ENCODE measurements around the gene RNF17. TPM values are rescaled to one million over a fixed set of nuclear protein-coding genes. Genes with fewer than 3 reads are reported as not detected.

Gene RNF17
- total and polyA plus RNA-seq, 2 donors (not counting 3 experiments of a cell fraction or from before 2014, with no cell fraction given) = 0.30 TPM; not detected in 1

DNA sequence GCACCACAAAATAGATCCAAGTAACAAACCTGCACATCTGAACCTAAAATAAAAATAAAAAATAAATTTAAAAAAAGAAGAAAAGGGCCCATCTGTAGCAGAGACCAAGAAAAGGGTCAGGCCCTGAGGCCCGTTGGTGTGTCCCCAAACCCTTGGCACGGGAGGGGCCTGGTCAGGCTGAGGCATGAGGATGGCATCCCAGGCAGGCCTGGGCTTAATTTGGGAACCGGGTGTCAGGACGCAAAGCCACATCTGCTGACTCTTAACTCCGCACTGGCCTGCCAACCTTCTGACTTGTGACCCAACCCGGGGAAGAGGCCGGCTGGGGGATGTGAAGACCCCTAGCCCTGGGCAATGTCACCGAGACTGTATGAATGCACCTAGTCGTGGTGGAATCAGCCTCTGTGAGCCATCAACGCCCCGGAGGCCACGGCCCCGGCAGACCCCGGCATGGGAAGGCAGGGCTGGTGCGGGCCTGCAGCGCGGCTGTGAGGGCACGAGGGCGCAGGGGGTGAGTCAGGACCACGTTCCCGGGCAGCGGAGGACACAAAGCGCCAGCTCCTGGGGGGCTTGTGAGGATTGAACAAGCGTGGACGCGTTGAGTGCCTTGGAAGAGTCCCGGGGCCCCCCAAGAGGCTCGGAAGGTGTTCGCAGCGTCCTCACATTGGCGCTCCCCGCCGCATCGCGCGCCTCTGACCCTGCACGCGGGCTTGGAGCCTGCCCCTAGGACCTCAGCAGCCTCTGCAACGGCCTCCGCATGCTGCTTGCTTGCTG is 45.6 kb upstream of the RNF17 start:
- no peak for DNase-seq (ENCODE audit: low read depth, low spot score)
- no peak for FAIRE-seq
- Histone ChIP-seq H2AFZ (ENCODE audit: low read depth, low read length) (no peak overlapping the region), H3K27ac (ENCODE audit: insufficient read depth, low read depth, low read length) (no peak overlapping the region), H3K9ac (replicated peaks; ENCODE audit: extremely low read depth, insufficient read depth, low read length) (no peak overlapping the region), H3K4me2 (ENCODE audit: insufficient read depth, low read length) (no peak overlapping the region), H3K4me1 (ENCODE audit: control insufficient read depth, extremely low read depth, insufficient read depth, low read length) (no peaks in the 10 kb centered on the region), H3K9me1 (replicated peaks; ENCODE audit: control insufficient read depth, extremely low read depth, insufficient read depth, low read length) (no peaks in the 10 kb centered on the region), H3K79me2 (ENCODE audit: control insufficient read depth, insufficient read depth, low read length) (no peaks in the 10 kb centered on the region), H3K9me3 (replicated peaks; ENCODE audit: control insufficient read depth, insufficient read depth, low read length) (no peaks in the 10 kb centered on the region), H3K4me3 (replicated peaks in 1 of 3; ENCODE audit: insufficient read depth in 1 of 3, low read depth in 1 of 3, low read length in 3 of 3) (no peak overlapping the region), H3K36me3 (ENCODE audit: control insufficient read depth in 2 of 2, extremely low read depth in 1 of 2, insufficient read depth in 2 of 2, low read length in 2 of 2) (no peaks in the 10 kb centered on the region), H4K20me1 (replicated peaks; ENCODE audit: control insufficient read depth, extremely low read depth, insufficient read depth, low read length) (no peaks in the 10 kb centered on the region), H3K27me3 (ENCODE audit: control insufficient read depth in 2 of 2, insufficient read depth in 2 of 2, low read length in 2 of 2) (no peaks in the 10 kb centered on the region)
- ChIA-PET POLR2A (no interaction called here), CTCF (no interaction called here)
- TF ChIP-seq POLR2AphosphoS5 (IDR thresholded peaks at IDR 0.05; ENCODE audit: insufficient read depth, low read depth, low read length) (no peak), POLR2A (IDR thresholded peaks at IDR 0.05; ENCODE audit: low read depth, low read length) (no peak), EZH2 (IDR thresholded peaks at IDR 0.05; ENCODE audit: borderline replicate concordance, low read depth, low read length, severe bottlenecking) (no peak), FOS (IDR thresholded peaks at IDR 0.05; ENCODE audit: borderline replicate concordance, insufficient read depth, low read length) (no peak)
- TF ChIP-seq, protein P1, sequence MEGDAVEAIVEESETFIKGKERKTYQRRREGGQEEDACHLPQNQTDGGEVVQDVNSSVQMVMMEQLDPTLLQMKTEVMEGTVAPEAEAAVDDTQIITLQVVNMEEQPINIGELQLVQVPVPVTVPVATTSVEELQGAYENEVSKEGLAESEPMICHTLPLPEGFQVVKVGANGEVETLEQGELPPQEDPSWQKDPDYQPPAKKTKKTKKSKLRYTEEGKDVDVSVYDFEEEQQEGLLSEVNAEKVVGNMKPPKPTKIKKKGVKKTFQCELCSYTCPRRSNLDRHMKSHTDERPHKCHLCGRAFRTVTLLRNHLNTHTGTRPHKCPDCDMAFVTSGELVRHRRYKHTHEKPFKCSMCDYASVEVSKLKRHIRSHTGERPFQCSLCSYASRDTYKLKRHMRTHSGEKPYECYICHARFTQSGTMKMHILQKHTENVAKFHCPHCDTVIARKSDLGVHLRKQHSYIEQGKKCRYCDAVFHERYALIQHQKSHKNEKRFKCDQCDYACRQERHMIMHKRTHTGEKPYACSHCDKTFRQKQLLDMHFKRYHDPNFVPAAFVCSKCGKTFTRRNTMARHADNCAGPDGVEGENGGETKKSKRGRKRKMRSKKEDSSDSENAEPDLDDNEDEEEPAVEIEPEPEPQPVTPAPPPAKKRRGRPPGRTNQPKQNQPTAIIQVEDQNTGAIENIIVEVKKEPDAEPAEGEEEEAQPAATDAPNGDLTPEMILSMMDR (IDR thresholded peaks at IDR 0.05; ENCODE audit: extremely low read depth in 1 of 2, insufficient read depth in 1 of 2, low read depth in 1 of 2, low read length in 2 of 2) = no peak
- intact Hi-C loops (cut with micrococcal nuclease) (no loop called here), dilution Hi-C loops (cut with MboI; ENCODE audit: extremely low pct_ligation_motif_present, low sequenced_read_pairs) (no loop called here)
- BruUV-seq (replicated peaks) = no TSS peak

Data from endothelial cell of umbilical vein (primary cell).